DMS53 treated with DMSO at 0.1 percent for 48 hours (cell line): ENCODE results near the gene NFKB2.

Experiments used
- DNase-seq: peaks from one replicate; lab custom pipeline; 2025; ENCODE audit not compliant: unreplicated experiment; lab: John Stamatoyannopoulos, UW

Gene NFKB2

GRCh38 chr10:102450124-102450373, 54.5 kb downstream of the NFKB2 start:
- DNase-seq: no peak

GRCh38 chr10:102450374-102451104, 55.0 kb downstream of the NFKB2 start:
- peak; percentile 91 for DNase-seq

- peak; percentile 38 for DNase-seq
Observed at GRCh38 chr10:102451105-102451969, 55.8 kb downstream of the NFKB2 start, which contains the start of gene C10orf95. Gene C10orf95, minus strand, starts transcription at chr10:102451543. Its CDS starts 450 bp downstream, at chr10:102451093.
